Fibroblast of skin of abdomen (primary cell): ENCODE data around the gene BICDL2.
A peak's percentile ranks its signal among the peaks of the same experiment; 100 is the strongest.

ENCODE experiments used
- DNase-seq: peaks from one replicate; pipeline ENCODE4 v3.0.0-alpha.2; 2013

BICDL2 gene

GRCh38 chr16:3047387-3047720 lies 10.6 kb upstream of the BICDL2 start:
- DNase-seq: no peak

- no peak for DNase-seq
These were observed 10.1 kb upstream of the BICDL2 start for GRCh38 chr16:3046641-3047386.

- no peak for DNase-seq
These were observed 9.3 kb upstream of the BICDL2 start, which contains the start of gene MMP25 for GRCh38 chr16:3045758-3046640. TSS of gene MMP25 (plus strand) at chr16:3046561. CDS start at chr16:3046918, 357 bp downstream.

- DNase-seq: no peak
These were observed 8.0 kb upstream of the BICDL2 start for GRCh38 chr16:3044708-3045107.

- no peak for DNase-seq
These were observed 5.6 kb upstream of the BICDL2 start for GRCh38 chr16:3042376-3042775.

GRCh38 chr16:3038896-3039295 lies 2.2 kb upstream of the BICDL2 start:
- no peak for DNase-seq

- DNase-seq: no peak
These were observed 1.5 kb upstream of the BICDL2 start for GRCh38 chr16:3038256-3038655.

GRCh38 chr16:3035972-3036725 lies 595 bp downstream of the BICDL2 start:
- DNase-seq: no peak

GRCh38 chr16:3035289-3035971 lies 1.3 kb downstream of the BICDL2 start:
- DNase-seq: no peak

- DNase-seq: no peak
These were observed 4.1 kb downstream of the BICDL2 start for GRCh38 chr16:3032624-3033023.

- no peak for DNase-seq
These were observed 6.2 kb downstream of the BICDL2 start for GRCh38 chr16:3030222-3031212.

- peak; percentile 37 for DNase-seq
These were observed 7.1 kb downstream of the BICDL2 start for GRCh38 chr16:3029491-3030221.

GRCh38 chr16:3028716-3029319 lies 7.9 kb downstream of the BICDL2 start:
- no peak for DNase-seq

- DNase-seq: peak; percentile 61
These were observed 8.6 kb downstream of the BICDL2 start for GRCh38 chr16:3027983-3028715.

GRCh38 chr16:3027489-3027795 lies 9.3 kb downstream of the BICDL2 start:
- no peak for DNase-seq

GRCh38 chr16:3026609-3027488 lies 9.9 kb downstream of the BICDL2 start:
- no peak for DNase-seq

- no peak for DNase-seq
These were observed 10.8 kb downstream of the BICDL2 start for GRCh38 chr16:3026003-3026378.
